ENCODE measurements around the gene CALCOCO2. TPM values are rescaled to one million over a fixed set of nuclear protein-coding genes. Genes with fewer than 3 reads are reported as not detected.
"Not testable (repeated sequence)": the region's sequence is repeated elsewhere in the genome, so short reads cannot be mapped to it uniquely, and the experiment has no call there.

CALCOCO2 gene
- total RNA-seq, 1 donor from 2014 or later, result 163 TPM

DNA sequence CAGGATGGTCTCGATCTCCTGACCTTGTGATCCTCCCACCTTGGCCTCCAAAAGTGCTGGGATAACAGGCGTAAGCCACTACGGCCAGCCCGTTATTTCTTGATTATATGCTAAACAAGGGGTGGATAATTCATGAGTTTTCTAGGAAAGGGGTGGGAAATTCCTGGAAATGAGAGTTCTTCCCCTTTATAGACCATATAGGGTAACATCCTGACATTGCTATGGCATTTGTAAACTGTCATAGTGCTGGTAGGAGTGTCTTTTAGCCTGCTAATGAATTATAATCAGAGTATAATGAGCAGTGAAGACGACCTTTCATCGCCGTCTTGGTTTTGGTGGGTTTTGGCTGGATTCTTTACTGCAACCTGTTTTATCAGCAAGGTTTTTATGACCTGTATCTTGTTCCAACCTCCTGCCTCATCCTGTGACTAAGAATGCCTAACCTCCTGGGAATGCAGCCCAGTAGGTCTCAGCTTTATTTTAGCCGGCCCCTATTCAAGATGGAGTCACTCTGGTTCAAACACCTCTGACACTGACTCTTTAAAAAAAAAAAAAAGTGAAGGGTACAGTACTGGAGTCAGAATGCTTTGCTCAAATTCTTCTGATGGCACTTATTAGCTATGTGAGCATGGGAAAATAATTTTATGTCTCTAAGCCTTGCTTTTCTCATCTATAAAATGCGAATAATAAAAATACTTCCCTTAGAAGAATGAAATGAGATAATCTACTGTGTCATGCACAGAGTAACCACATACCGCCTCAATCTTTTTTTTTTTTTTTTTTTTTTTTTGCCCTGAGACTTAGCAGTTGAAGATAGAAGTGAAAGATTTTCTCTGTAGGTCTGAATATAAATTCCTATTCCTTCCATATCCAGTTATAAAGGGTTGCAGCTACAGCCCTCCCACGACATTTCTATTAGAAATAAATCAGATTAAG is 5.1 kb upstream of the CALCOCO2 start:
- no peak for DNase-seq (ENCODE audit: low spot score)

- DNase-seq (ENCODE audit: low spot score), result no peak
These were observed 681 bp downstream of the CALCOCO2 start for GRCh38 chr17:48831549-48831883.

- DNase-seq (ENCODE audit: low spot score), result no peak
These were observed 4.1 kb downstream of the CALCOCO2 start for GRCh38 chr17:48834973-48835372.

- DNase-seq (ENCODE audit: low spot score), result no peak
These were observed 5.1 kb downstream of the CALCOCO2 start for GRCh38 chr17:48835971-48836370.

- DNase-seq (ENCODE audit: low spot score), result not testable (repeated sequence)
These were observed 6.6 kb downstream of the CALCOCO2 start for GRCh38 chr17:48837458-48837857.

DNA sequence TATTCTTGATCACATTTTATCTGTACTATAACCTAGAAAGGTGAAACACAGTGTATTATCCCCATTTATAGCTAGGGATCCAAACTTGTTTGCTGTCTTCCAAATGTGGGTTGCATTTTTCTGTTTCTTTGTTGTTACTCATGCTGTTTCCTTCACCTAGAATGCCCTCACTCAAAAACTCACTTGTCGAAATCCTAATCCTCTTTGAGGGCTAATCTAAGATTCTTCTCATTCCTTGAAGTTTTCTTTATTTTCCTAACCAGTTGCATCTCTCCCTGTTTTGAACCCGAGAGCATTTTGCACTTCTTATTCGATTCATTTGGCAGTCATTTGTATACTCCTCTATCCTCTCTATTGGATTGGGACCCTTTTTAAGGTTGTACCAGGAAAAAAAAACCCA is 9.6 kb downstream of the CALCOCO2 start:
- no peak for DNase-seq (ENCODE audit: low spot score)

GRCh38 chr17:48841395-48841831 is 10.6 kb downstream of the CALCOCO2 start:
- peak; percentile 28 for DNase-seq (ENCODE audit: low spot score)

DNA sequence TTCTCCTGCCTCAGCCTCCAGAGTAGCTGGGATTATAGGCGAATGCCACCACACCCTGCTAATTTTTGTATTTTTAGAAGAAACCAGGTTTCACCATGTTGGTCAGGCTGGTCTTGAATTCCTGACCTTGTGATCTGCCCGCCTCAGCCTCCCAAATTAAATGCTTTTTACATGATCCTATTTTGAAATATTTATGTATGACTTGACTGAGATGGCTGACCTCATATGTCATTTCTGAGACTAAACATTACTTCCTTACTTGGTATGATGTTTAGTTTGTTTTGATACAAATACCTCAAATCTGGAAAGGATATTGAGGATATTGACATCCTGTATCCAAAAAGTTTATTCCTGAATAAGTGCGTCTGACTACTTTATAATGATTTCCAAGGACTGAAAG is 11.9 kb downstream of the CALCOCO2 start:
- DNase-seq (ENCODE audit: low spot score), result no peak

DNA sequence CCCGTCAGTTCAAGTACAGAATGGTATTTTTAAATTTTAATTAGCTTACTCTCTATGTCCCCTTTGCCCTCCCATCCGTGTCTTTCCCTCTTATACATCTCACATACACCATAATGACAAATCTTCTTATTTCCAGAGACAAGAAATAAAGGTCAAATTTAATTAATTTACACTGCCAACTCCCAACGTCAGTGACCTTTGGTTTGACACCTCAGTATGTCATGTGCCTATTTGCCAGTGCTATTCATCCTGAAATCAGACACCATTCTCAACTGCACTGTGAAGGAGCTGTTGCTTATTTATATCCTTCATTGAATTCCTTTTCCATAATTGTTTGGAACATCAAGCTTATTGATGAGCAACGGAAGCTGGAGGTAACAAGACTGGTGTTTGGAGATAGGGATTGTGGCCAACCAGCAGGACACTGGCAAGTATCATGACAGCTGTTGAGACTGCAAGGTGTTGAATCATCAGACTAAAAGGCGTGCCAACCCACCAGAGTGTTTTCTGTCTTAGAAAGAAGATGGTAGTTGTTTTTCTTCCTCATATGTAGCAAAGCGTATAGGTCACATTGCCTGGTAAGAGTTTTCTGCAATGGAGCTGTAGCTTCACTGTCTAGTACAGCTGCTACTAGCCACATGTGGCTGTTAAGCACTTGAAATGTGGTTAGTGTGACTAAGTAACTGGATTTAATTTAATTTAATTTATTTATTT is 12.5 kb downstream of the CALCOCO2 start:
- no peak for DNase-seq (ENCODE audit: low spot score)

GRCh38 chr17:48850792-48851323 is 20.0 kb downstream of the CALCOCO2 start:
- DNase-seq (ENCODE audit: low spot score), result no peak

DNA sequence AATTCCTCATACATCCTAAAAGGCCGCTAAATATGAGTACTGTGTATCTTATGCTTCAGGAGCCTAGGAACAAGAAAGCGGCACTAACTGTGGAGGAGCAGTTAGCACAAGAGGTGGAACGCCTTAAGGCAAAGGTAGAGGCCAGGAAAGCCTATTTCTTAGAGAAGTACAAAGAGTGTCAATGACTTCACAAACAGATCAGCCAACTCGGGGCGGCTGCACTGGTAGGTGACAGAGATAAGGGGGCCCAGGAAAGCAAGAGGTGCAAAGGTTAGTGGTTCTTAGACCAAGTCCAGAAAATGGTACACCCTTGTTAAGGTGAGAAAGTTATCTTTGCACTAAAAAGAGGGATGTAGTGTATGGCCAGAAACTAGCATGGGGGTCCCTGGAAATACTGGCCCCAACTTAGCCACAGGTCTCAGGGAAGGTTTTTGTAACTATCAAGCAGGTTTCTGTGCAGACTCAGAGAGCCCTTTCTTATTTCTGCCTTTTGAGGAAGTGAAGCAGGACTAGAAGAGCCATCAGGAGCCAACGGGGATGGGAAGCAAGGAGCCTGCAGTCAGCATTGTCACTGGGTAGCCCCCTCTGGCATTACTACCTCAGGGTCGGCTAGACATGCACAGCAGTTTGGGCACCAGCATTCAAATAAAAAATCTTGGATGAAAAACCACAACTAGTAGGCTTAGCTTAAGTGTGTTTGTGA is 24.1 kb downstream of the CALCOCO2 start:
- DNase-seq (ENCODE audit: low spot score), result no peak

DNA sequence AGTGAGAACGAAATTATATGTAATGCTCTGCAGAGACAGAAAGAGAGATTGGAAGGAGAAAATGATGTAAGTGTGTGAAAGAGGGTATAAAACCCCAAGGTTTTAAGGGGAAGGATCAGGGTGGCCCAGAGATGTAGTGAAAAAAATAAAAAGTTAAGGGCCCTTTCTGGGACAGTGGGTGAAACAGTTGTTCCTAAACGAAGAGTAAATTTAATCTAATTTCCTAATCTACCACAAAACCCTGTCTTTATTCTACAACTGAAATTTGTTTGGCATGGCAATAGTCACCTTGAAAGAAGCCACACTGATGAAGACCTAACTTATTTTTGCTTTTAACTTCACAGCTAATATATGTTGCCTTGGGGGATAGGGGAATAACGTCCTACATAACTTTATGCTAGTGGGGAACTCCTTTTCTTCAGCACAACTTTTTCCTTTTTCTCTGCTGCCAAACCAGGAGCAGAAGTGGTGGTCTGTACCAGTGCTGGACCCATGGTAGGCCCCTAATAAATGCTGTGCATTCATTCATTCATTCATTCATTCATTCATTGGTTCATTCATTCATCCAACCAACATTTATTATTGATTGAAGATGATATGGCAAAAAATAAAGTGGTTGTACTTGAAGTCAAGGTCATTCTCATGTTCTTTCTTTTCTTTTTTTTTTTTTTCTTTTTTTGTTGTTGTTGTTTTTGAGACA is 25.4 kb downstream of the CALCOCO2 start:
- DNase-seq (ENCODE audit: low spot score), result no peak

GRCh38 chr17:48860034-48860433 is 29.2 kb downstream of the CALCOCO2 start:
- no peak for DNase-seq (ENCODE audit: low spot score)

GRCh38 chr17:48860456-48860855 is 29.6 kb downstream of the CALCOCO2 start:
- DNase-seq (ENCODE audit: low spot score), result no peak

GRCh38 chr17:48868916-48869500 is 38.2 kb downstream of the CALCOCO2 start:
- no peak for DNase-seq (ENCODE audit: low spot score)

GRCh38 chr17:48869821-48870318 is 39.0 kb downstream of the CALCOCO2 start:
- DNase-seq (ENCODE audit: low spot score), result no peak

DNA sequence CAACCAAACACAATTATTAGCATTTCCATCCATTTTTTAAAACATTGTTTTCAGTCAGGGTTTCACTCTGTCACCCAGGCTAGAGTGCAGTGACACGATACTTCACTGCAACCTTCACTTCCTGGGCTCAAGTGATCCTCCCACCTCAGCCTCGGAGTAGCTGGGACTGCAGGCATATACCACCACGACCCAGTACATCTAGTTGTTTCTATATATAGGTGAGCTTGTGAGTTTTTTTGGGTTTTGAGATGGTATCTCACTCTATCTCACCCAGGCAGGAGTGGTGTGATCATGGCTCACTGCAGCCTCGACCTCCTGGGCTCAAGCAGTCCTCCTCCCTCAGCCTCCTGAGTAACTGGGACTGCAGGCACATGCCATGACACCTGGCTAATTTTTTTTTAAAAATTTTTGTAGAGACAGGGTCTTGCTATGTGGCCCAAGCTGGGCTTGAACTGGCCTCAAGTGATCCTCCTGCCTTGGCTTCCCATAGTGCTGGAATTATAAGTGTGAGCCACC is 40.3 kb downstream of the CALCOCO2 start:
- DNase-seq (ENCODE audit: low spot score), result no peak

DNA sequence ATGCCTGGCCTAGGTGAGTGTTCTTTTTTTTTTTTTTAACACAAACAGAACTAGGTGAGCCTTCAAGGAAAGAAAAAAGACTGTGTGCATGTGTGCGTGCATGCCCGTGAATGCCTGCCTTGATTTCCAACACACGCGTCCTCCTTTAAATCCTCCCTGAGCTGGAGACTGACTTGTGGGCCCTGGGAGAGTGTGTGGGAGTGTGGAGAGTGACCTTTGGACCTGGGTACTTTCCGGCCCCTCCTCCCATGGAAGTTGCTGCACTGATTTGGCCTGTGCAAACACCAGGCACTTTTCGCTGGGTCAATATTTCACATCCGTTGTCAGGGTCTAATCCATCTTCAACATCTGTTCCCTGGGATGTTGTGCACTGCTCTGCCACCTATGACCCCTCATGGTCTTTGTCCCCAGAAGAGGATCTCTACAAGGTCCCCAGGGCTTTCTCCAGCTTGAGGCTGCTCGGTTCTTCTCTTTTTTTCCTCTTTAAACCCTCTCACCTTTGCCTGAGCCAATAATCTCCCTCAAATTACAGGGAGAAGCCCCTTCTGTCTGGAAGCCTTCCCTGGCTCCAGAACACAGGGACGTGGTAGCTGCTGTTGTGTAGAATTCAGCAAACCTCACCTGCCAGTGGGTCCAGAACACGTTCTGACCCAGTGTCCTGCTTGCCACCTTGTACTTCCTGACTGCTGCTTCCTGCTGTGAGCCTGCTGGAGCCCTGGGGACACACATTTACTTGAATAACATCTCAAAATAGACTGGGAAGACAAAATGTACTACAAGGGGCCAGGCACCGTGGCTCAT is 40.9 kb downstream of the CALCOCO2 start:
- DNase-seq (ENCODE audit: low spot score), result peak; percentile 76

GRCh38 chr17:48872409-48872808 is 41.6 kb downstream of the CALCOCO2 start:
- DNase-seq (ENCODE audit: low spot score), result not testable (repeated sequence)

DNA sequence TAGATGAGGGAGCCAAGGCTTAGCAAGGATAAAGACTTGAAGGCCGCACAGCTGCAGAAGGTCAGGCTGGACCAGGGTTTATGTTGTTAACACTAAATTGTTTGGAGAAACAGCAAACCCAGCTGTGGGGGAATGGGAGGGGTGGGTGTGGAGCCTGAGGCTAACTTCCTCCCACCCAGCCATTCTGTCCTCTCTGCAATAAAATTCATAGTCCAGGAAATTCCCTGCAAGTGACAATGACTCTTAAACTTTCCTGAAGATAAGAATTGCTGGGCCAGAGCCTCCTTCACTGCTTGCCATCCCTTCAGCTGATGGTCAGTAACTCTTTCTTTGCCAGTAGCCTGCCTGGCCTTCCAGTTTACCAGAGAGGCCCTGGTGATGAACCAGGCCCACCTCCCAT is 42.4 kb downstream of the CALCOCO2 start:
- DNase-seq (ENCODE audit: low spot score), result no peak
